Measurements from ENCODE around the gene UBTD2. TPM values are rescaled to one million over a fixed set of nuclear protein-coding genes. Genes with fewer than 3 reads are reported as not detected.
"Not testable (repeated sequence)": the region's sequence is repeated elsewhere in the genome, so short reads cannot be mapped to it uniquely, and the experiment has no call there.

The UBTD2 gene
- total RNA-seq, 2 donors from 2014 or later, result 6.6 to 12.4 TPM

GRCh38 chr5:172211676-172212075 lies 71.9 kb downstream of the UBTD2 start:
- Histone ChIP-seq H3K9me3 (no peaks in the 10 kb centered on the region), H3K36me3 (peaks cover 9% of the 10 kb centered on the region), H3K27ac (no peak overlapping the region), H3K27me3 (no peaks in the 10 kb centered on the region), H3K4me3 (no peak overlapping the region), H3K4me1 (no peaks in the 10 kb centered on the region)
- no peak for DNase-seq (ENCODE audit: low spot score)
- TF ChIP-seq, protein P1, sequence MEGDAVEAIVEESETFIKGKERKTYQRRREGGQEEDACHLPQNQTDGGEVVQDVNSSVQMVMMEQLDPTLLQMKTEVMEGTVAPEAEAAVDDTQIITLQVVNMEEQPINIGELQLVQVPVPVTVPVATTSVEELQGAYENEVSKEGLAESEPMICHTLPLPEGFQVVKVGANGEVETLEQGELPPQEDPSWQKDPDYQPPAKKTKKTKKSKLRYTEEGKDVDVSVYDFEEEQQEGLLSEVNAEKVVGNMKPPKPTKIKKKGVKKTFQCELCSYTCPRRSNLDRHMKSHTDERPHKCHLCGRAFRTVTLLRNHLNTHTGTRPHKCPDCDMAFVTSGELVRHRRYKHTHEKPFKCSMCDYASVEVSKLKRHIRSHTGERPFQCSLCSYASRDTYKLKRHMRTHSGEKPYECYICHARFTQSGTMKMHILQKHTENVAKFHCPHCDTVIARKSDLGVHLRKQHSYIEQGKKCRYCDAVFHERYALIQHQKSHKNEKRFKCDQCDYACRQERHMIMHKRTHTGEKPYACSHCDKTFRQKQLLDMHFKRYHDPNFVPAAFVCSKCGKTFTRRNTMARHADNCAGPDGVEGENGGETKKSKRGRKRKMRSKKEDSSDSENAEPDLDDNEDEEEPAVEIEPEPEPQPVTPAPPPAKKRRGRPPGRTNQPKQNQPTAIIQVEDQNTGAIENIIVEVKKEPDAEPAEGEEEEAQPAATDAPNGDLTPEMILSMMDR (IDR thresholded peaks at IDR 0.05), result no peak

DNA sequence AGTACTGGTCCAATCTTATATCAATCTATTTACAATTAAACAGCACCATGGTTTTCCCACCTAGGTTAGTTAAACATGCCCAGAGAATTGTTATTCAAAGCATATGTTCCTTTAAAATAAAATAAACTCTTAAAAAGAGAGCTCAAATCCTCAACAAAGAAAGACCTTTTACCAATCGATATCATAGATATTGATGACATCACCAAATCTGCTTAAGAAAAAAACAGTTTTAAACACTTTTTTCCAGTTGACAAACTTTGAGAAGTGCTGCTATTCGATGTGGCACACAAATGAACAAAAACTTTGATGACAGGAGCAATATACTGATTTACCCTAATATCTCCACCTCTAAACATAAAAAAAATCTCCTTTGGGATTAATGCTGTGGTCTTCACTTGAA lies 73.8 kb downstream of the UBTD2 start:
- TF ChIP-seq, protein P1 (IDR thresholded peaks at IDR 0.05), result no peak
- H3K27ac ChIP-seq, result no peak overlapping the region
- DNase-seq (ENCODE audit: low spot score), result no peak
- no peak overlapping the region for H3K4me3 ChIP-seq
- H3K9me3 ChIP-seq, result no peaks in the 10 kb centered on the region
- peaks cover 9% of the 10 kb centered on the region for H3K36me3 ChIP-seq
- no peaks in the 10 kb centered on the region for H3K4me1 ChIP-seq
- no peaks in the 10 kb centered on the region for H3K27me3 ChIP-seq

GRCh38 chr5:172207511-172207910 lies 76.1 kb downstream of the UBTD2 start:
- H3K4me3 ChIP-seq, result no peak overlapping the region
- H3K4me1 ChIP-seq, result no peaks in the 10 kb centered on the region
- H3K27me3 ChIP-seq, result no peaks in the 10 kb centered on the region
- TF ChIP-seq, protein P1 (IDR thresholded peaks at IDR 0.05), result no peak
- no peaks in the 10 kb centered on the region for H3K9me3 ChIP-seq
- no peak for DNase-seq (ENCODE audit: low spot score)
- peaks cover 9% of the 10 kb centered on the region for H3K36me3 ChIP-seq
- no peak overlapping the region for H3K27ac ChIP-seq

GRCh38 chr5:172205984-172206383 lies 77.6 kb downstream of the UBTD2 start:
- H3K4me3 ChIP-seq; H3K27ac ChIP-seq; H3K36me3 ChIP-seq; H3K9me3 ChIP-seq; DNase-seq (ENCODE audit: low spot score); H3K4me1 ChIP-seq; H3K27me3 ChIP-seq: not testable (repeated sequence)

DNA sequence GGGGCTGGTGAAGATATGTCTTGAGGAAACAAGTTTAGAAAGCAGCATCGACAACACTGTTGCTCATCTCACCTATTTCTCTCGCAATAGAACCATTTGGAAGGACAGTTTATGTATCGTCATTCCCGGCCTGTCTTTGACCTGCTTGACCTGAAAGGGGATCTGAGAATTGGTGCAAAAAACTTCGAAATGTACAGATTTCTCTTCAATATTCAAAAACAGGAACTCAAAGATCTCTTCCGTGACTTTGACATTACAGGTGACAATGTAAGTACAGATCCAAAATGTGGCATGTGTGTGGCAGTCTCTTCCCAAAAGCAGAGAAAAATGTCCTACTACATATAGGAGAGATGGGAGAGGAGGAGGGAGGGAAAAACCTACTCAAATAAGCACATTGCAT lies 83.1 kb downstream of the UBTD2 start:
- no peaks in the 10 kb centered on the region for H3K9me3 ChIP-seq
- H3K27me3 ChIP-seq, result no peaks in the 10 kb centered on the region
- TF ChIP-seq, protein P1 (IDR thresholded peaks at IDR 0.05), result no peak
- DNase-seq (ENCODE audit: low spot score), result no peak
- H3K4me3 ChIP-seq, result no peak overlapping the region
- H3K36me3 ChIP-seq, result no peaks in the 10 kb centered on the region
- no peaks in the 10 kb centered on the region for H3K4me1 ChIP-seq
- no peak overlapping the region for H3K27ac ChIP-seq

DNA sequence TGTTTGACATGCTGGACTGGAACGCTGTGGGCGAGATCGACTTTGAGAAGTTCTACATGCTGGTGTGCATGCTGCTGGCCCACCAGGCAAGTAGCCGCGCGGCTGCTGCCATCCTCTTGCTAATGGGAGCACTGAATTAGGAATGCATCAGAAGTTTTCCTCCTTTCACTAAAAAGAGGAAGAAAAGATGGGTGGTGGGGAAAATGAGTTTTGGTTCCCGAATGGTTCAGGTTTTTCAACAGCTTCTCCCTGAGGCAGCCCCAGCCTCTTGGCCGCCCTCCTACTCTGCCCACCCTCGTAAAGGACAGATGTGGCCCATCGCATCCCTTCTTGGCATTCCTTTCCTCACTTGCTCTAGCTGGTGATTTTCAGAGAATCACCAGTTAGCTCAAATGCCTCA lies 84.1 kb downstream of the UBTD2 start:
- Histone ChIP-seq H3K4me3 (no peak overlapping the region), H3K36me3 (no peaks in the 10 kb centered on the region), H3K27me3 (no peaks in the 10 kb centered on the region), H3K9me3 (no peaks in the 10 kb centered on the region), H3K27ac (no peak overlapping the region), H3K4me1 (no peaks in the 10 kb centered on the region)
- DNase-seq (ENCODE audit: low spot score), result no peak
- TF ChIP-seq, protein P1 (IDR thresholded peaks at IDR 0.05), result no peak

DNA sequence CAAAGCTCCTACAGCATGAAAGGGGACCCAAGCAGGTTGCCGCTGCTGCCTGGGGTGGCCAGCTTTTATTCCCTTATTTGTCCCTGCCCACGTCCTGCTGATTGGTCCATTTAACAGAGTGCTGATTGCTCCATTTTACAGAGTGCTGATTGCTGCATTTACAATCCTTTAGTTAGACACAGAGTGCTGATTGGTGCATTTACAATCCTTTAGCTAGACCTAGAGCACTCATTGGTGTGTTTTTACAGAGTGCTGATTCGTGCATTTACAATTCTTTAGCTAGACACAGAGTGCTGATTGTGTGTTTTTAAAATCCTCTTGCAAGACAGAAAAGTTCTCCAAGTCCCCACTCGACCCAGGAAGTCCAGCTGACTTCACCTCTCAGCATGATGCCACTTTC lies 85.8 kb downstream of the UBTD2 start:
- not testable (repeated sequence) for H3K27ac ChIP-seq; DNase-seq (ENCODE audit: low spot score); H3K4me1 ChIP-seq; H3K4me3 ChIP-seq; H3K36me3 ChIP-seq; H3K9me3 ChIP-seq; H3K27me3 ChIP-seq
